Amygdala (tissue), 56 donors: ENCODE results near the gene NXF1.
A peak's percentile ranks its signal among the peaks of the same experiment; 100 is the strongest.
"Not testable (repeated sequence)": the region's sequence is repeated elsewhere in the genome, so short reads cannot be mapped to it uniquely, and the experiment has no call there.

Source experiments
- DNase-seq, 56 donors: peaks; one replicate each; lab custom pipeline; 2025; lab: John Stamatoyannopoulos, UW

Gene NXF1

GRCh38 chr11:62749931-62750330 is 55.3 kb downstream of the NXF1 start:
- not testable (repeated sequence) for DNase-seq

GRCh38 chr11:62747475-62748160 is 57.6 kb downstream of the NXF1 start:
- peak in 1 of 56 donors; percentile 8 for DNase-seq
